Neural cell (in vitro differentiated cells): Measurements from ENCODE around the gene SLC39A7. TPM values are rescaled to one million over a fixed set of nuclear protein-coding genes. Genes with fewer than 3 reads are reported as not detected.

Experiments
- H2AFZ ChIP-seq: fragments of 200-600, 300-800 bp; sonication (generic), shearing (Covaris generic); 2 replicates; pipeline ENCODE4 v1.6.0; 2014; ENCODE audit warnings: low read depth, mild to moderate bottlenecking, antibody characterized with exemption, low read length, moderate library complexity
- H3F3A ChIP-seq: fragments of 200-600 bp; shearing (Covaris generic); 2 replicates; pipeline ENCODE4 v1.6.1; 2016; ENCODE audit warnings: mild to moderate bottlenecking, moderate library complexity, mixed read lengths, antibody characterized with exemption, low read length; ENCODE audit not compliant: insufficient read depth, poor library complexity, severe bottlenecking
- H3K27ac ChIP-seq: fragments of 200-600, 300-800 bp; sonication (generic), shearing (Covaris generic); 2 replicates; pipeline ENCODE4 v1.5.1; 2014; ENCODE audit warnings: mild to moderate bottlenecking, low read length, moderate library complexity
- H3K27me3 ChIP-seq: fragments of 300-800, 200-600 bp; sonication (generic), shearing (Covaris generic); 2 replicates; pipeline ENCODE4 v1.6.0; 2014; ENCODE audit warnings: mild to moderate bottlenecking, low read depth, low read length, moderate library complexity; ENCODE audit not compliant: insufficient read depth
- H3K36me3 ChIP-seq: fragments of 300-800, 200-600 bp; sonication (generic), shearing (Covaris generic); 2 replicates; pipeline ENCODE4 v1.5.1; 2014; ENCODE audit warnings: mild to moderate bottlenecking, antibody characterized with exemption, low read length, moderate library complexity; ENCODE audit not compliant: insufficient read depth
- H3K4me2 ChIP-seq: fragments of 300-800, 200-600 bp; sonication (generic), shearing (Covaris generic); 2 replicates; pipeline ENCODE4 v1.6.0; 2014; ENCODE audit warnings: mild to moderate bottlenecking, low read length
- H3K4me3 ChIP-seq: fragments of 300-800, 200-600 bp; sonication (generic), shearing (Covaris generic); 2 replicates; pipeline ENCODE4 v1.5.1; 2014; ENCODE audit warnings: mild to moderate bottlenecking, low read length, moderate library complexity
- H3K79me2 ChIP-seq: fragments of 200-600 bp; shearing (Covaris generic); replicated peaks from 2 replicates; pipeline ENCODE4 v1.6.0; 2014; ENCODE audit warnings: mild to moderate bottlenecking, low read length, moderate library complexity; ENCODE audit not compliant: insufficient read depth
- H3K9ac ChIP-seq: fragments of 300-800, 200-600 bp; sonication (generic), shearing (Covaris generic); 2 replicates; pipeline ENCODE4 v1.6.1; 2016; ENCODE audit warnings: mild to moderate bottlenecking, low read length, mixed read lengths
- H3K9me2 ChIP-seq: fragments of 200-600 bp; shearing (Covaris generic); 2 replicates; pipeline ENCODE4 v1.6.1; 2016; ENCODE audit warnings: mild to moderate bottlenecking, low read length, mixed read lengths; ENCODE audit not compliant: insufficient read depth
- H3K9me3 ChIP-seq: fragments of 200-600, 300-800 bp; sonication (generic), shearing (Covaris generic); 2 replicates; pipeline ENCODE4 v1.6.1; 2016; ENCODE audit warnings: mild to moderate bottlenecking, mixed run types, low read length, moderate library complexity, mixed read lengths
- H4K20me1 ChIP-seq: fragments of 200-600 bp; shearing (Covaris generic); 2 replicates; pipeline ENCODE4 v1.6.1; 2016; ENCODE audit warnings: mild to moderate bottlenecking, mixed run types; ENCODE audit not compliant: insufficient read depth
- EP300 ChIP-seq: fragments of 450-650 bp; conservative IDR thresholded peaks from 2 replicates; pipeline ENCODE4 v1.6.1; 2014; ENCODE audit warnings: antibody characterized with exemption, mild to moderate bottlenecking, moderate library complexity; ENCODE audit not compliant: poor library complexity, severe bottlenecking
- EZH2 ChIP-seq: fragments of 200-600, 300-800 bp; shearing (Covaris generic), sonication (generic); IDR thresholded peaks from 2 replicates; pipeline ENCODE4 v1.6.1; 2014; ENCODE audit warnings: antibody characterized with exemption, low read length, borderline replicate concordance, mild to moderate bottlenecking; ENCODE audit not compliant: insufficient read depth, poor library complexity, severe bottlenecking
- MXI1 ChIP-seq: fragments of 450-650 bp; conservative IDR thresholded peaks from 2 replicates; pipeline ENCODE4 v1.6.1; 2014; ENCODE audit warnings: antibody characterized with exemption, mild to moderate bottlenecking; ENCODE audit not compliant: poor library complexity, severe bottlenecking
- POLR2AphosphoS5 ChIP-seq: IDR thresholded peaks from 2 replicates; pipeline ENCODE4 v1.6.1; 2012
- RAD21 ChIP-seq: fragments of 450-650 bp; conservative IDR thresholded peaks from 2 replicates; pipeline ENCODE4 v1.6.1; 2014; ENCODE audit warnings: antibody characterized with exemption, mild to moderate bottlenecking, moderate library complexity
- SMC3 ChIP-seq: fragments of 450-650 bp; conservative IDR thresholded peaks from 2 replicates; pipeline ENCODE4 v1.6.1; 2014; ENCODE audit warnings: antibody characterized with exemption, mild to moderate bottlenecking, moderate library complexity; ENCODE audit not compliant: poor library complexity
- TAF1 ChIP-seq: IDR thresholded peaks from 2 replicates; pipeline ENCODE4 v1.6.1; 2012; ENCODE audit warnings: low read depth
- polyA plus RNA-seq: library from polyadenylated mRNA; depleted of rRNA; stranded (reverse); fragments of >200 nt; gene quantifications from 2 replicates; pipeline ENCODE4 v1.2.3, GENCODE V29; 2014
- TF ChIP-seq, protein P1 (sequence below): IDR thresholded peaks from 2 replicates; pipeline ENCODE4 v1.6.1; 2012; ENCODE audit warnings: borderline replicate concordance
- TF ChIP-seq, protein P2 (sequence below): fragments of 450-650 bp; IDR thresholded peaks from 2 replicates; pipeline ENCODE4 v1.5.1; 2014; ENCODE audit warnings: antibody characterized with exemption, mild to moderate bottlenecking, moderate library complexity; ENCODE audit not compliant: poor library complexity, severe bottlenecking

SLC39A7 gene
- polyA plus RNA-seq, 1 donor from 2014 or later: 99.8 TPM

DNA sequence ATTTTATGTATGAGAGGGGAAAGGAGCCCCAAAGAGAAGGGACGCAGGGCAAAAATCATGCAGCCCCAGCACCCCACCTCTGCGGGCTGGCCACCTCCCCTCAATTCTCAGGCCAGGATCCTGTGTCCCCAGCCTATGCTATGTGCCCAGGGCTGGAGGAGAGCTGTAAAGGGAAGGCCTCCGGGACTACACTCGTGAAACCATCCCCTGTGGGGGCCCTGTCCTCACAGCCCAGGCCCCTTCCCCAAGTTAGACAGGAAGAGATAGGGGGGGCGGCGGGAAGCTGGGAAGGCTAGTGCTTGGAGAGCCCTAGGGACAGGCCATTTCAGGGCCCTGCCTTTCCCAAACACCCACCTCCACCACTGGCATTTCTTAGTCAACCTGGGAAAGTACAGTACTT is 7.0 kb upstream of the SLC39A7 start:
- Histone ChIP-seq H3K9me3 (no peaks in the 10 kb centered on the region), H3K79me2 (no peaks in the 10 kb centered on the region), H3K27ac (no peak overlapping the region), H3K36me3 (peaks cover 8% of the 10 kb centered on the region), H2AFZ (no peak overlapping the region), H3K27me3 (peaks cover 17% of the 10 kb centered on the region), H4K20me1 (no peaks in the 10 kb centered on the region), H3K4me3 (no peak overlapping the region), H3K4me2 (no peak overlapping the region), H3K9me2 (no peaks in the 10 kb centered on the region), H3F3A (no peaks in the 10 kb centered on the region), H3K9ac (no peak overlapping the region)
- TF ChIP-seq, protein P1, sequence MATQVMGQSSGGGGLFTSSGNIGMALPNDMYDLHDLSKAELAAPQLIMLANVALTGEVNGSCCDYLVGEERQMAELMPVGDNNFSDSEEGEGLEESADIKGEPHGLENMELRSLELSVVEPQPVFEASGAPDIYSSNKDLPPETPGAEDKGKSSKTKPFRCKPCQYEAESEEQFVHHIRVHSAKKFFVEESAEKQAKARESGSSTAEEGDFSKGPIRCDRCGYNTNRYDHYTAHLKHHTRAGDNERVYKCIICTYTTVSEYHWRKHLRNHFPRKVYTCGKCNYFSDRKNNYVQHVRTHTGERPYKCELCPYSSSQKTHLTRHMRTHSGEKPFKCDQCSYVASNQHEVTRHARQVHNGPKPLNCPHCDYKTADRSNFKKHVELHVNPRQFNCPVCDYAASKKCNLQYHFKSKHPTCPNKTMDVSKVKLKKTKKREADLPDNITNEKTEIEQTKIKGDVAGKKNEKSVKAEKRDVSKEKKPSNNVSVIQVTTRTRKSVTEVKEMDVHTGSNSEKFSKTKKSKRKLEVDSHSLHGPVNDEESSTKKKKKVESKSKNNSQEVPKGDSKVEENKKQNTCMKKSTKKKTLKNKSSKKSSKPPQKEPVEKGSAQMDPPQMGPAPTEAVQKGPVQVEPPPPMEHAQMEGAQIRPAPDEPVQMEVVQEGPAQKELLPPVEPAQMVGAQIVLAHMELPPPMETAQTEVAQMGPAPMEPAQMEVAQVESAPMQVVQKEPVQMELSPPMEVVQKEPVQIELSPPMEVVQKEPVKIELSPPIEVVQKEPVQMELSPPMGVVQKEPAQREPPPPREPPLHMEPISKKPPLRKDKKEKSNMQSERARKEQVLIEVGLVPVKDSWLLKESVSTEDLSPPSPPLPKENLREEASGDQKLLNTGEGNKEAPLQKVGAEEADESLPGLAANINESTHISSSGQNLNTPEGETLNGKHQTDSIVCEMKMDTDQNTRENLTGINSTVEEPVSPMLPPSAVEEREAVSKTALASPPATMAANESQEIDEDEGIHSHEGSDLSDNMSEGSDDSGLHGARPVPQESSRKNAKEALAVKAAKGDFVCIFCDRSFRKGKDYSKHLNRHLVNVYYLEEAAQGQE: no peak
- TF ChIP-seq, protein P2, sequence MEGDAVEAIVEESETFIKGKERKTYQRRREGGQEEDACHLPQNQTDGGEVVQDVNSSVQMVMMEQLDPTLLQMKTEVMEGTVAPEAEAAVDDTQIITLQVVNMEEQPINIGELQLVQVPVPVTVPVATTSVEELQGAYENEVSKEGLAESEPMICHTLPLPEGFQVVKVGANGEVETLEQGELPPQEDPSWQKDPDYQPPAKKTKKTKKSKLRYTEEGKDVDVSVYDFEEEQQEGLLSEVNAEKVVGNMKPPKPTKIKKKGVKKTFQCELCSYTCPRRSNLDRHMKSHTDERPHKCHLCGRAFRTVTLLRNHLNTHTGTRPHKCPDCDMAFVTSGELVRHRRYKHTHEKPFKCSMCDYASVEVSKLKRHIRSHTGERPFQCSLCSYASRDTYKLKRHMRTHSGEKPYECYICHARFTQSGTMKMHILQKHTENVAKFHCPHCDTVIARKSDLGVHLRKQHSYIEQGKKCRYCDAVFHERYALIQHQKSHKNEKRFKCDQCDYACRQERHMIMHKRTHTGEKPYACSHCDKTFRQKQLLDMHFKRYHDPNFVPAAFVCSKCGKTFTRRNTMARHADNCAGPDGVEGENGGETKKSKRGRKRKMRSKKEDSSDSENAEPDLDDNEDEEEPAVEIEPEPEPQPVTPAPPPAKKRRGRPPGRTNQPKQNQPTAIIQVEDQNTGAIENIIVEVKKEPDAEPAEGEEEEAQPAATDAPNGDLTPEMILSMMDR: no peak
- no peak for TF ChIP-seq EP300
- TF ChIP-seq MXI1: no peak

DNA sequence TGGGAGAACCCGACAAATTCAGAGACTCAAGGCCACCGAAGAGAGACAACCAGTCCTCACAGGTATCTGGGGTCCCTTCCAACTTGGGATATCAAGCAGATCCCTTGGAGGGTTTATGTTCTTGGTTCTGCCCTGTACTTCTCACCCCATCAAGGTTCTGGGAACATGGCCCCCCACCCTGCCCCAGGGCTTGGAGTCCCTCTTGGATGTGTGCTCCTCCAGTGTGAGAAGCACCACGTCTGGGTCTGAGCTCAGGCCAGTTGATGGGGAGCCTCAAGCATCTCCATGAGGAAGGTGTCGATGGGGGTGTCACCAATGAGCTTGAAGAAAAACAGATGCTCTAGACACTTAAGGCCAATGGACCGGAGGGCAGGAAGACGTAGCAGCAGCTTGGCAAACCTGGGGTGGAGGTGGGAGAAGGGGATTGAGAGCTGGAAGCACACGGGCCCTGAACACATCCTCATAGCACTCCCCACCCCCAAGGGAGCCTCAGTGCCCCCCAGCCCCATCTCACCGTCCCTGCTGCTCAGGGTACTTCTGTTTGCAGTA is 6.2 kb upstream of the SLC39A7 start:
- Histone ChIP-seq H3F3A (no peaks in the 10 kb centered on the region), H3K9ac (no peak overlapping the region), H3K4me3 (no peak overlapping the region), H3K9me3 (no peaks in the 10 kb centered on the region), H4K20me1 (no peaks in the 10 kb centered on the region), H3K4me2 (no peak overlapping the region), H3K27ac (no peak overlapping the region), H3K9me2 (no peaks in the 10 kb centered on the region), H2AFZ (no peak overlapping the region), H3K36me3 (peaks cover 8% of the 10 kb centered on the region), H3K79me2 (peaks cover 4% of the 10 kb centered on the region), H3K27me3 (peaks cover 17% of the 10 kb centered on the region)
- no peak for TF ChIP-seq EP300
- no peak for TF ChIP-seq POLR2AphosphoS5
- no peak for TF ChIP-seq TAF1
- TF ChIP-seq, protein P2: no peak
- no peak for TF ChIP-seq RAD21
- TF ChIP-seq MXI1: no peak
- TF ChIP-seq SMC3: no peak
- TF ChIP-seq, protein P1: no peak
- TF ChIP-seq EZH2: no peak
